Measurements from ENCODE around the gene EXOC3.

Gene EXOC3

GRCh38 chr5:511476-511875 lies 68.5 kb downstream of the EXOC3 start:
- Histone ChIP-seq H3K27me3 (ENCODE audit: control insufficient read depth, insufficient read depth, low read length) (peaks cover 6% of the 10 kb centered on the region), H3K9ac (ENCODE audit: low read length) (no peak overlapping the region), H3K4me3 (ENCODE audit: low read length) (no peak overlapping the region), H3K36me3 (ENCODE audit: control insufficient read depth, insufficient read depth, low read length) (no peaks in the 10 kb centered on the region), H3K27ac (ENCODE audit: low read depth, low read length) (no peak overlapping the region), H3K4me1 (ENCODE audit: control insufficient read depth, insufficient read depth, low read length) (no peaks in the 10 kb centered on the region)

DNA sequence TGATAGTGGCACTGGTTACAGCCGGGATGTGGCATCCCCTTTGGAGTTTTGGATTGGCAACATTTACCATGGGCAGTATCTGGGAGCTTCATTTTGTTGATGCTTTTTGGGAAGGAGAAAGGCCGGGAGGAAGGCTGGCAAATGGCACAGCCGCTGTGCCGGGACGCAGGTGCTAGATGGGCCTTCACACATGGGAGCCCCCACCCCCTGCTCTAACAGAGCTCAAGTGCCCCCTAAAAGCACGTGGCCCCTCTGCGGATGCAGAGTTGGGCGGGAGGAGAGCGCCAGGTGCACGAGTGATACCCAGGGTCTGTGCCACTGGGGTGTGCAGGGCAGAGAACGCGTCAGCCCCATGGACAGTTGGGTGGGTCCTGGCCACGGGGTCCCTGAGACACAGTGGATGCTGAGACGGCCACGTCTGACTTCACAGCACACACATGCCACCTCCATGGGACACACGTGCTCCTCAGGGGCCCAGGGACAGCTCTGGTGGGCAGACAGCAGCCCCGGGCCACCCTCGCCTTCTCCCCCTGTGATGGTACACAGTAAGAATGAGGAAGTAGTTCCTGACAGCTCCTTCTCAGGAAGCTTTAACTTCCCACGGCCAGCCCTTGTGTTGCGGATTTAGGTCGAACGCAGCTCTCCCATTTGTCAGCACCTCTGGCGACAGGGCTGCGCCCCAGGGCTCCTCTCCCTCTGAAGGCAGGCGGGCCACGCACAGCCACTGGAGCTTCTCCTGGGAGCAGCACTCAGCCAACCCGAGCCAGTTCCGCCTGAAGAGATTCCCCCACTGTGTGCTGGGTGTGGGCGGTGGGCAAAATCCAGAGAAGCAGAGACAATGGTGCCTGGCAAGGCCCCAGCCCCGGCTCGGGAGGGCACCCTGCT lies 70.5 kb downstream of the EXOC3 start:
- H3K27ac ChIP-seq (ENCODE audit: low read depth, low read length) = no peak overlapping the region
- no peak overlapping the region for H3K4me3 ChIP-seq (ENCODE audit: low read length)
- no peak overlapping the region for H3K9ac ChIP-seq (ENCODE audit: low read length)
- H3K27me3 ChIP-seq (ENCODE audit: control insufficient read depth, insufficient read depth, low read length) = peaks cover 15% of the 10 kb centered on the region
- no peaks in the 10 kb centered on the region for H3K36me3 ChIP-seq (ENCODE audit: control insufficient read depth, insufficient read depth, low read length)
- H3K4me1 ChIP-seq (ENCODE audit: control insufficient read depth, insufficient read depth, low read length) = no peaks in the 10 kb centered on the region

- Histone ChIP-seq H3K4me3 (ENCODE audit: low read length) (no peak overlapping the region), H3K27me3 (ENCODE audit: control insufficient read depth, insufficient read depth, low read length) (peaks cover 18% of the 10 kb centered on the region), H3K4me1 (ENCODE audit: control insufficient read depth, insufficient read depth, low read length) (no peaks in the 10 kb centered on the region), H3K36me3 (ENCODE audit: control insufficient read depth, insufficient read depth, low read length) (no peaks in the 10 kb centered on the region), H3K27ac (ENCODE audit: low read depth, low read length) (no peak overlapping the region), H3K9ac (ENCODE audit: low read length) (no peak overlapping the region)
Observed at GRCh38 chr5:514101-514485, 71.1 kb downstream of the EXOC3 start.

DNA sequence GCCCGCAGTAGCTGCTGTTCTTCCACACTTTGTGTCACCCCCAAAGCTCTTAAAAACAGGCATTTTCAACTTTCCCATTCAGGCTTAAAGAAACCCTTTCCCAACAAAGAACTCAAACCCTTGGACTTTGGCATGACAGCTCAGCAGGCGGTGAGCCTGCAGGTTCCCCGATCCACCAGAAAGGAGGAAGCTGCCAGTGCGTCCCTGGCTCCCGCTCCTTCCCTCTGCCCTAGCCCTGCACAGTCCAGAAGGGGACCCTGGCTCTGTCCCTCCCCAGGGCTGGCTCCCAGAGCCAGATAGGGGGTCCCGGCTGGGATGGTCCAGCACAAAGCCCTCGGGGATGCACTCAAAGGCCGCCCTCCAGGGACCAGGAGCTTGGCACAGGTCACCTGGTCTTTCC lies 71.7 kb downstream of the EXOC3 start:
- Histone ChIP-seq H3K27me3 (ENCODE audit: control insufficient read depth, insufficient read depth, low read length) (peaks cover 20% of the 10 kb centered on the region), H3K27ac (ENCODE audit: low read depth, low read length) (no peak overlapping the region), H3K4me3 (ENCODE audit: low read length) (no peak overlapping the region), H3K4me1 (ENCODE audit: control insufficient read depth, insufficient read depth, low read length) (no peaks in the 10 kb centered on the region), H3K36me3 (ENCODE audit: control insufficient read depth, insufficient read depth, low read length) (no peaks in the 10 kb centered on the region), H3K9ac (ENCODE audit: low read length) (no peak overlapping the region)

- Histone ChIP-seq H3K4me1 (ENCODE audit: control insufficient read depth, insufficient read depth, low read length) (no peaks in the 10 kb centered on the region), H3K4me3 (ENCODE audit: low read length) (no peak overlapping the region), H3K9ac (ENCODE audit: low read length) (no peak overlapping the region), H3K36me3 (ENCODE audit: control insufficient read depth, insufficient read depth, low read length) (no peaks in the 10 kb centered on the region), H3K27me3 (ENCODE audit: control insufficient read depth, insufficient read depth, low read length) (peaks cover 20% of the 10 kb centered on the region), H3K27ac (ENCODE audit: low read depth, low read length) (no peak overlapping the region)
Observed at GRCh38 chr5:515273-515836, 72.4 kb downstream of the EXOC3 start.

DNA sequence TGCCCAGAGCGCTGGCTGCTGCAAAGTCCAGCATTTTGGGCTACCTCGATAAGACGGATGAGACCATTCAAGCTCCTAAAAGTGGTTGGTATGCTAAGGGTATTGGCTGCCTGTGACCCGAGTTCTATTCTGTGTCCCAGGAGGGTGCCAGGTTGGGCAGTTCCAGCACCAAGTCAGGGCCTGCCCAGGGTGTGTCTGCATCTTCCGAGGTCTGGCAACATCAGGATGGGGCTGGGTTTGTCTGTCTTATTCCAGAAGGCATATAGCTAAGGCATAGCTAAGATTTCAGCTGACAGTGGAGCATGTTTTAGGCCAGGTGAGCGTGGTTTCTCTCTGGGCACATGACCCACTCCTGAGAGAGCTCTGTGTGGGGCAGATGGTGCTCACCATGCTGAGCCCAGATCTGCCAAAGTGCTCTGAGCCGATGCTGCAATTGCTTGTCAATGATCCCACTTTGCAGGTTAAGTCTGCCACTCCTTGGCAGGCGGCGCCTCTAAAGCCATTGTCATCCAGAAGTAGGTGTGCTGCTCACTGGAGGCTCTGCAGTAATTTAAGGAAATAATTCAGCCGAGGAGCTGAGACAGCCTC lies 73.5 kb downstream of the EXOC3 start:
- Histone ChIP-seq H3K27ac (ENCODE audit: low read depth, low read length) (no peak overlapping the region), H3K4me1 (ENCODE audit: control insufficient read depth, insufficient read depth, low read length) (no peaks in the 10 kb centered on the region), H3K27me3 (ENCODE audit: control insufficient read depth, insufficient read depth, low read length) (peaks cover 23% of the 10 kb centered on the region), H3K4me3 (ENCODE audit: low read length) (no peak overlapping the region), H3K9ac (ENCODE audit: low read length) (no peak overlapping the region), H3K36me3 (ENCODE audit: control insufficient read depth, insufficient read depth, low read length) (no peaks in the 10 kb centered on the region)

Measured in rectal smooth muscle tissue (tissue), 1 donor.